Mesothelial cell of epicardium (in vitro differentiated cells): ENCODE data around the gene SCIMP. TPM values are rescaled to one million over a fixed set of nuclear protein-coding genes. Genes with fewer than 3 reads are reported as not detected.
"Not testable (repeated sequence)": the region's sequence is repeated elsewhere in the genome, so short reads cannot be mapped to it uniquely, and the experiment has no call there.

Experiments used
- DNase-seq, 2 experiments: peaks; one replicate each; pipeline ENCODE4 v3.0.0; 2021; ENCODE audit warnings: low spot score in 2 of 2; ENCODE audit not compliant: unreplicated experiment in 2 of 2
- H3K27ac Mint-ChIP-seq: 2 replicates; pipeline ENCODE4 v1.8.0; 2021; ENCODE audit warnings: mixed read lengths
- H3K27me3 Mint-ChIP-seq: 2 replicates; pipeline ENCODE4 v1.8.0; 2021; ENCODE audit warnings: low read depth, mixed read lengths
- H3K36me3 Mint-ChIP-seq: 2 replicates; pipeline ENCODE4 v1.8.0; 2021; ENCODE audit warnings: mixed read lengths
- H3K4me1 Mint-ChIP-seq: 2 replicates; pipeline ENCODE4 v1.8.0; 2021; ENCODE audit warnings: mixed read lengths
- H3K4me3 Mint-ChIP-seq: 2 replicates; pipeline ENCODE4 v1.8.0; 2021; ENCODE audit warnings: mild to moderate bottlenecking, moderate library complexity, mixed read lengths
- H3K9me3 Mint-ChIP-seq: 2 replicates; pipeline ENCODE4 v1.8.0; 2021; ENCODE audit warnings: mixed read lengths
- total RNA-seq: library from RNA; stranded (reverse); gene quantifications from 3 replicates; pipeline ENCODE4 v1.2.1, GENCODE V29; 2021
- TF ChIP-seq, protein P1 (sequence below): fragments of 200-600 bp; sonication (generic); IDR thresholded peaks from one replicate; pipeline ENCODE4 v1.5.0; 2021; ENCODE audit warnings: antibody characterized with exemption; ENCODE audit not compliant: unreplicated experiment

The SCIMP gene
- total RNA-seq, 1 donor from 2014 or later, result not detected

DNA sequence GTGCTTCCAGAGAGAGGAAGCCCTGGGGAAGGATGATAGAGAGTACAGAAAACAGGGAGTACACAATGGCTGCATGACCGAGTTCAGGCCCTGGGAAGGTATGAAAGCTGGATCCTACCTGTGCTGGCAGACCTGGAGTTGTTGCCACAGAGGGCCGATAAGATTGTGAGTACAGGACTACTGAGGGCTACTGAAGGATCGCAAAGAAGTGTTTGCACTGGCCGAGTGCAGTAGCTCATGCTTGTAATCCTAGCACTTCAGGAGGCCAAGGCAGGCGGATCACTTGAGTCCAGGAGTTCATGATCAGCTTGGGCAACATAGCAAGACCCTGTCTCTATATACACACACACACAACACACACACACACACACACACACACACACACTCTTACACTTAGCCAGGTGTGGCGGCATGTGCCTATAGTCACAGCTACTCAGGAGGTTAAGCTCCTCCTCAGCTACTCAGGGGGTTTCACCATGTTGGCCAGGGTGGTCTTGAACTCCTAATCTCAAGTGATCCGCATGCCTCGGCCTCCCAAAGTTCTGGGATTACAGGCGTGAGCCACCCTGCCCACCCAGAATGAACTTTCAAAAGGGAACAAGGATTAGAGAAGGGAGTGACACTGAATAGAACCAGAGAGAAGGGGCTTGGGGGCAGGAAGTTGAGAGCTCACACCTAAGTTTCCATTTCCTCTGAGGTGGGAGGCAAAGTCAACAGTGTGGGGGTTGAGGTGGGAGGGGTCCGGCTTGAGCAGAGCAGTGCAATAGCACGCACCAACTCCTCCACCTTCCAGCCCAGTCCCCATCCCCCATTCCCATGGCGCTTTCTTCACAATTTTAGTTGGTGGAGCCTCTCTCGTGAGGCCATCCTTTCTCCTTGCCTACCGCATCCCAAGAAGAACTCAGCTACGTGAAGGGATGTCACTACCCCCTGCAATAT, 7.5 kb downstream of the SCIMP start:
- Mint-ChIP-seq H3K4me1 (no peaks in the 10 kb centered on the region), H3K27me3 (no peaks in the 10 kb centered on the region), H3K27ac (no peak overlapping the region), H3K4me3 (no peak overlapping the region), H3K36me3 (peaks cover 16% of the 10 kb centered on the region), H3K9me3 (no peaks in the 10 kb centered on the region)
- no peak for DNase-seq
- TF ChIP-seq, protein P1, sequence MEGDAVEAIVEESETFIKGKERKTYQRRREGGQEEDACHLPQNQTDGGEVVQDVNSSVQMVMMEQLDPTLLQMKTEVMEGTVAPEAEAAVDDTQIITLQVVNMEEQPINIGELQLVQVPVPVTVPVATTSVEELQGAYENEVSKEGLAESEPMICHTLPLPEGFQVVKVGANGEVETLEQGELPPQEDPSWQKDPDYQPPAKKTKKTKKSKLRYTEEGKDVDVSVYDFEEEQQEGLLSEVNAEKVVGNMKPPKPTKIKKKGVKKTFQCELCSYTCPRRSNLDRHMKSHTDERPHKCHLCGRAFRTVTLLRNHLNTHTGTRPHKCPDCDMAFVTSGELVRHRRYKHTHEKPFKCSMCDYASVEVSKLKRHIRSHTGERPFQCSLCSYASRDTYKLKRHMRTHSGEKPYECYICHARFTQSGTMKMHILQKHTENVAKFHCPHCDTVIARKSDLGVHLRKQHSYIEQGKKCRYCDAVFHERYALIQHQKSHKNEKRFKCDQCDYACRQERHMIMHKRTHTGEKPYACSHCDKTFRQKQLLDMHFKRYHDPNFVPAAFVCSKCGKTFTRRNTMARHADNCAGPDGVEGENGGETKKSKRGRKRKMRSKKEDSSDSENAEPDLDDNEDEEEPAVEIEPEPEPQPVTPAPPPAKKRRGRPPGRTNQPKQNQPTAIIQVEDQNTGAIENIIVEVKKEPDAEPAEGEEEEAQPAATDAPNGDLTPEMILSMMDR, result no peak

DNA sequence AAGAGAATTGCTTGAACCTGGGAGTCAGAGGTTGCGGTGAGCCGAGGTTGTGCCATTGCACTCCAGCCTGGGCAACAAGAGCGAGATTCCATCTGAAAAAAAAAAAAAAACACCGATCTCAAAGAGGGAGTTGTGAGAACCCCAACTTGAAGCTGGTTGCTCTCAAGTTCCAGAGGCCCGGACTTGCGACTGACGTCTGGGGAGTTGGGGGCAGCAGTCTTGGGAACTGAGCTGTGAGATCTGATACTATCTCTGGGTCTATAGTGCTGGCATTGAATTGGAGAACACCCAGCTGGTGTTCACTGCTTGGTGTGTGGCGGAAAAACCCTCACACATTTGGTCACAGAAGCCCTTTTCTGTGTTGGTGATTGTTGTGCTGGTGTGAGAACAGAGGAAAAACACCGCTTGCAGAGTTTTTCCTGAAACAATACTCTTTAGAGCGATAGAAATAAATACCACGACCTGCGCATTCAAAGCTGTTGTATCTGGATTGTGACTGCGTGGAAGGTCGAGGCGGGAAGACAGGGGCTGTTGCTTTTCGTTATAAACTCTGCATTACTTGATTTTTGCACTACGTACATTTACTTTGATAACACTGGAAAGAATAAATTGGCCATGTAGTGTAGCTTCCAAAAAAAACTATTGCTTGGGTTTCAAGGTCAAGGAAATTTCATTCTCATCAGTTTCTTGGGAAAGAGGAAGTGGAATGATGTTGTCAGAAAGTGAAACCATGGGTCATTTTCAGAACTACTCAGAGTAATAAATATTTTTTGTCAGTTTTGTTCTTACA, 8.8 kb downstream of the SCIMP start:
- peaks cover 16% of the 10 kb centered on the region for H3K36me3 Mint-ChIP-seq
- no peak for DNase-seq
- no peaks in the 10 kb centered on the region for H3K27me3 Mint-ChIP-seq
- H3K27ac Mint-ChIP-seq, result no peak overlapping the region
- H3K4me1 Mint-ChIP-seq, result no peaks in the 10 kb centered on the region
- TF ChIP-seq, protein P1, result no peak
- H3K9me3 Mint-ChIP-seq, result no peaks in the 10 kb centered on the region
- no peak overlapping the region for H3K4me3 Mint-ChIP-seq

DNA sequence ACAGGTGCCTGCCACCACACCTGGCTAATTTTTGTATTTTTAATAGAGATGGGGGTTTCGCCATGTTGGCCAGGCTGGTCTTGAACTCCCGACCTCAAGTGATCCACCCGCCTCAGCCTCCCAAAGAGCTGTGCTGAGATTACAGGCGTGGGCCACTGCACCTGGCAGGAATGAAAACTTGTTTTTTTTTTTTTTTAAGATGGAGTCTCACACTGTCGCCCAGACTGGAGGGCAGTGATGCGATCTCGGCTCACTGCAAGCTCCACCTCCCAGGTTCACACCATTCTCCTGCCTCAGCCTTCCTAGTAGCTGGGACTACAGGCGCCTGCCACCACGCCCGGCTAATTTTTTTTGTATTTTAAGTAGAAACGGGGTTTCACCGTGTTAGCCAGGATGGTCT, 12.7 kb downstream of the SCIMP start:
- H3K27me3 Mint-ChIP-seq, H3K9me3 Mint-ChIP-seq, H3K4me3 Mint-ChIP-seq, H3K27ac Mint-ChIP-seq, H3K4me1 Mint-ChIP-seq, DNase-seq: not testable (repeated sequence)
- H3K36me3 Mint-ChIP-seq, result peaks cover 18% of the 10 kb centered on the region

DNA sequence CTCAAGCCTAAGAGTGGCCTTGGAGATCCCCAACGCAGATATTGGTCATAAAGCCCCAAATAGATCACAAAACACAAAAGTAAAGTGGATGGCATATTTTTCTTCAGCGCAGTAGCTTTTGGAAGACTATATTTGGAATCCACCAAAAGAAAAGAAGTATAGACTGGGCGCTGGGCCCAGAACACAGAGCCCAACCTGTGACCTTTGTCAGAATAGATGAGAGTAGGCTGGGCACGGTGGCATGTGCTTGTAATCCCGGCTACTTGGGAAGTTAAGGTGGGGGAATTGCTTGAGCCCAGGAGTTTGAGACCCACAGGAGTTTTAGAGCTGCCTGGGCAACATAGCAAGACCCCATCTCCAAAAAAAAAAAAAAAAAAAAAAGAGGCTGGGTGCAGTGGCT, 14.6 kb downstream of the SCIMP start:
- H3K27me3 Mint-ChIP-seq, result no peaks in the 10 kb centered on the region
- DNase-seq, result no peak
- H3K27ac Mint-ChIP-seq, result no peak overlapping the region
- TF ChIP-seq, protein P1, result no peak
- no peaks in the 10 kb centered on the region for H3K4me1 Mint-ChIP-seq
- H3K36me3 Mint-ChIP-seq, result peaks cover 13% of the 10 kb centered on the region
- no peaks in the 10 kb centered on the region for H3K9me3 Mint-ChIP-seq
- no peak overlapping the region for H3K4me3 Mint-ChIP-seq

DNA sequence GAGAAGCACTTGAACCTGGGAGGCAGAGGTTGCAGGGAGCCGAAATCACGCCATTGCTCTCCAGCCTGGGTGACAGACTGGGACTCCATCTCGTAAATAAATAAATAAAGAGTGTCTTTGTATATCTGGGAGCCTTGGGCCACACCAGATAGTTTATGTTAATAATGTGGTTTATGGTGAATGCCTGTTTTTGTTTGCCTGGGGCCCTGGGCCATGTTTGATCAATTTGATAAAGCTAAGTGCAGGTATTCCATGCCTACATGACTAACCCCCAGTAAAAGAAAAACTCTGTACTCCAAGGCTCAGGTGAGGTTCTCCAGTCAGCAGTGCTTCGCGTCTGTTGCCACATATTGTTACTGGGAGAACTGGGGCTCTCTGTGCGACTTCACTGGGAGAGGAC, 15.1 kb downstream of the SCIMP start:
- no peak for DNase-seq
- no peak overlapping the region for H3K4me3 Mint-ChIP-seq
- no peaks in the 10 kb centered on the region for H3K27me3 Mint-ChIP-seq
- no peaks in the 10 kb centered on the region for H3K4me1 Mint-ChIP-seq
- H3K27ac Mint-ChIP-seq, result no peak overlapping the region
- H3K9me3 Mint-ChIP-seq, result no peaks in the 10 kb centered on the region
- TF ChIP-seq, protein P1, result no peak
- H3K36me3 Mint-ChIP-seq, result peaks cover 12% of the 10 kb centered on the region

DNA sequence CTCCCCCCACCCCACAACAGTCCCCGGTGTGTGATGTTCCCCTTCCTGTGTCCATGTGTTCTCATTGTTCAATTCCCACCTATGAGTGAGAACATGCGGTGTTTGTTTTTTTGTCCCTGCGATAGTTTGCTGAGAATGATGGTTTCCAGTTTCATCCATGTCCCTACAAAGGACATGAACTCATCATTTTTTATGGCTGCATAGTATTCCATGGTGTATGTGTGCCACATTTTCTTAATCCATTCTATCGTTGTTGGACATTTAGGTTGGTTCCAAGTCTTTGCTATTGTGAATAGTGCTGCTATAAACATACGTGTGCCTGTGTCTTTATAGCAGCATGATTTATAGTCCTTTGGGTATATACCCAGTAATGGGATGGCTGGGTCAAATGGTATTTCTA, 17.1 kb downstream of the SCIMP start:
- not testable (repeated sequence) for H3K4me3 Mint-ChIP-seq, H3K9me3 Mint-ChIP-seq, H3K4me1 Mint-ChIP-seq, DNase-seq, H3K27me3 Mint-ChIP-seq, H3K27ac Mint-ChIP-seq, H3K36me3 Mint-ChIP-seq
